Measurements from ENCODE around the gene ASTN2.

The ASTN2 gene

DNA sequence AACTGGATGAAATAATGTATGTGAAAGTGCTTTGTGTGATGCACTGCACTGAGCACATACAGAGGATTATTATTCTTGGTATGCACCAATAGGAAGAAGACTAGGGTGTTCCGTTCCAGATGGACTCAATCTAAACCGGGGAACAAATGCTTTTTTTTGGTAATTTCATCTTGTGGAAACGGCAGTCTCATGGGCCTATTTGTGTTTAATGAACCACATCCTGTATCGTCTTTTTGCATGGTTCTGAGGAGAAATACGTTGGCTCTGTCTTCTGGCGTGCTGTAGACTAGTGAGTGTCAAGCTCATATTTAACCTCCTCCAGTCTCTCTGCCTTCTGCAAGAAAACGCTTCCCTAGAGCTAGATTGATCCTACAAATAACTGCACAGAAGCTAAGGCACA lies 697.7 kb downstream of the ASTN2 start:
- Histone ChIP-seq H2AFZ (ENCODE audit: low read depth) (no peak overlapping the region), H3K9ac (no peak overlapping the region), H3K79me2 (ENCODE audit: insufficient read depth, low read depth) (no peaks in the 10 kb centered on the region), H3K4me2 (no peak overlapping the region), H3K4me1 (ENCODE audit: low read depth, poor library complexity, severe bottlenecking) (no peaks in the 10 kb centered on the region), H3K4me3 (IDR thresholded peaks at IDR 0.05; ENCODE audit: insufficient read depth, low read depth, low read length) (no peak overlapping the region), H4K20me1 (ENCODE audit: insufficient read depth) (no peaks in the 10 kb centered on the region), H3K36me3 (ENCODE audit: insufficient read depth) (no peaks in the 10 kb centered on the region), H3K27ac (no peak overlapping the region), H3K27me3 (ENCODE audit: insufficient read depth, low read depth) (no peaks in the 10 kb centered on the region)
- TF ChIP-seq, protein P1, sequence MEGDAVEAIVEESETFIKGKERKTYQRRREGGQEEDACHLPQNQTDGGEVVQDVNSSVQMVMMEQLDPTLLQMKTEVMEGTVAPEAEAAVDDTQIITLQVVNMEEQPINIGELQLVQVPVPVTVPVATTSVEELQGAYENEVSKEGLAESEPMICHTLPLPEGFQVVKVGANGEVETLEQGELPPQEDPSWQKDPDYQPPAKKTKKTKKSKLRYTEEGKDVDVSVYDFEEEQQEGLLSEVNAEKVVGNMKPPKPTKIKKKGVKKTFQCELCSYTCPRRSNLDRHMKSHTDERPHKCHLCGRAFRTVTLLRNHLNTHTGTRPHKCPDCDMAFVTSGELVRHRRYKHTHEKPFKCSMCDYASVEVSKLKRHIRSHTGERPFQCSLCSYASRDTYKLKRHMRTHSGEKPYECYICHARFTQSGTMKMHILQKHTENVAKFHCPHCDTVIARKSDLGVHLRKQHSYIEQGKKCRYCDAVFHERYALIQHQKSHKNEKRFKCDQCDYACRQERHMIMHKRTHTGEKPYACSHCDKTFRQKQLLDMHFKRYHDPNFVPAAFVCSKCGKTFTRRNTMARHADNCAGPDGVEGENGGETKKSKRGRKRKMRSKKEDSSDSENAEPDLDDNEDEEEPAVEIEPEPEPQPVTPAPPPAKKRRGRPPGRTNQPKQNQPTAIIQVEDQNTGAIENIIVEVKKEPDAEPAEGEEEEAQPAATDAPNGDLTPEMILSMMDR (conservative IDR thresholded peaks at IDR 0.05; ENCODE audit: low read depth, low read length) = no peak

DNA sequence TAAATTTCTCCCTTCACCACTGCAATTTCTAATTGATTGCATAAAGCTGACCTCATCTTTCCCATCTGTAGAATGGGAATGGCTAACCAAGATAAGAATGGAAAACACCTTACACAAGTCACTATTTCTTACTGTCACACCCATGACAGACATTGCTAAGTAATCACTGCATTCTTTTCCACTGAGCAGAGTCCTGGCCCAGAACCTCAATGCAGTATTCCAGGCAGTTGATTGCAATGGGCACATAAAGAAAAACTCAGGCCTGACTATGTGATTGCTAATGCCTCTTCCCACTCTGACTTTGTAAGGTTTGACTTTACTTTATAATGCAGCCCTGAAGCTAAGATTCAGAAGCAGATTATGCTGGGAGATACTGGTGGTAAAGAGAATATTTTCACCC lies 698.4 kb downstream of the ASTN2 start:
- H3K27me3 ChIP-seq (ENCODE audit: insufficient read depth, low read depth) = no peaks in the 10 kb centered on the region
- H3K9ac ChIP-seq = no peak overlapping the region
- H3K36me3 ChIP-seq (ENCODE audit: insufficient read depth) = no peaks in the 10 kb centered on the region
- no peak overlapping the region for H2AFZ ChIP-seq (ENCODE audit: low read depth)
- H3K4me3 ChIP-seq (IDR thresholded peaks at IDR 0.05; ENCODE audit: insufficient read depth, low read depth, low read length) = no peak overlapping the region
- H3K4me2 ChIP-seq = no peak overlapping the region
- TF ChIP-seq, protein P1 (conservative IDR thresholded peaks at IDR 0.05; ENCODE audit: low read depth, low read length) = no peak
- H3K4me1 ChIP-seq (ENCODE audit: low read depth, poor library complexity, severe bottlenecking) = no peaks in the 10 kb centered on the region
- no peaks in the 10 kb centered on the region for H4K20me1 ChIP-seq (ENCODE audit: insufficient read depth)
- no peaks in the 10 kb centered on the region for H3K79me2 ChIP-seq (ENCODE audit: insufficient read depth, low read depth)
- H3K27ac ChIP-seq = no peak overlapping the region

DNA sequence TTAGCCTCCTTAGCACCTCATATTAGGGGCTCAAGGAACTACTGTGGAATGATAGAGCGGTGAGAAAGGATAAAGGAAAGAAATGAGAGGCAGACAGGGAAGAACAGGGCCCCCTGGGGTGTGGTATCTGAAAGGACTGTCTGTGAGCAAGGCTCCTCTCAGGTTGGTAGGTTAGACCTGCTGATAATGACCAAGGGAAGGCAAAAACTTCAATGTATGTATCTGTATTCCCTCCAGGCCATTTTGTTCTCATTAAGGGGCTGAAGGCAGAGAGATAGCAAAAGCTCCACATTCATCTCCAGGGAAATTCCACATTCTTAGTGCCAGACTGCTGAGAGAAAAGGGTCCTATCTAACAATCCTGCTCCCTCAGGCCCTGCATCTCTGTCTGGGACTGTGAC lies 699.1 kb downstream of the ASTN2 start:
- TF ChIP-seq, protein P1 (conservative IDR thresholded peaks at IDR 0.05; ENCODE audit: low read depth, low read length) = no peak

DNA sequence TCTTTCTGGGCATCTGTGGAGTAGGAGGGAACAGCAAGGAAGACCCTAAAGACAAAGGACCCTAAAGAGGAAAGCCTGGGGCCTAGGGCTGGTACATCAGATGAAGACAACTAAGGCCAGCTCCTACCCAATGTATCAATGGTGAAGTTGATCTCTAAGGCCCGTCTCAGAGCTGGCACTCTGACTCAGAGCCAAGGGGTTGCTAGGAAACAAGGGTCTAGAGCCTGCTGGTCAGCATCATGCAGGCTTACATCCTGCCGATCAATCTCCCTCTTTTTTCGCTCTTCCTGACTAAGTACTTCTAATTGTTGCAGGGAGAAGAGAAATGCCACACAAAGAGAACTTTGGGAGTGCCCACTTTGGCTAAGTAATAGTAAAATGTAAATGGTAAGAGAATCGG lies 701.6 kb downstream of the ASTN2 start:
- Histone ChIP-seq H3K27ac (no peak overlapping the region), H4K20me1 (ENCODE audit: insufficient read depth) (no peaks in the 10 kb centered on the region), H3K4me2 (no peak overlapping the region), H3K36me3 (ENCODE audit: insufficient read depth) (no peaks in the 10 kb centered on the region), H2AFZ (ENCODE audit: low read depth) (no peak overlapping the region), H3K4me1 (ENCODE audit: low read depth, poor library complexity, severe bottlenecking) (no peaks in the 10 kb centered on the region), H3K4me3 (IDR thresholded peaks at IDR 0.05; ENCODE audit: insufficient read depth, low read depth, low read length) (no peak overlapping the region), H3K27me3 (ENCODE audit: insufficient read depth, low read depth) (no peaks in the 10 kb centered on the region), H3K79me2 (ENCODE audit: insufficient read depth, low read depth) (no peaks in the 10 kb centered on the region), H3K9ac (no peak overlapping the region)
- TF ChIP-seq, protein P1 (conservative IDR thresholded peaks at IDR 0.05; ENCODE audit: low read depth, low read length) = no peak

More for the DNA sequence above, 699.1 kb downstream of the ASTN2 start:
- H3K36me3 ChIP-seq (ENCODE audit: insufficient read depth) = no peaks in the 10 kb centered on the region
- no peak overlapping the region for H2AFZ ChIP-seq (ENCODE audit: low read depth)
- H3K4me1 ChIP-seq (ENCODE audit: low read depth, poor library complexity, severe bottlenecking) = no peaks in the 10 kb centered on the region
- no peak overlapping the region for H3K27ac ChIP-seq
- no peak overlapping the region for H3K4me2 ChIP-seq
- no peaks in the 10 kb centered on the region for H3K79me2 ChIP-seq (ENCODE audit: insufficient read depth, low read depth)
- no peaks in the 10 kb centered on the region for H3K27me3 ChIP-seq (ENCODE audit: insufficient read depth, low read depth)
- H3K9ac ChIP-seq = no peak overlapping the region
- H4K20me1 ChIP-seq (ENCODE audit: insufficient read depth) = no peaks in the 10 kb centered on the region
- no peak overlapping the region for H3K4me3 ChIP-seq (IDR thresholded peaks at IDR 0.05; ENCODE audit: insufficient read depth, low read depth, low read length)
